GM18858 (cell line): ENCODE measurements around the gene IGFBP2.

Source experiments
- ATAC-seq: cut with Tn5 transposase; IDR thresholded peaks from one replicate; pipeline ENCODE4 v1.9.1; 2021; ENCODE audit not compliant: unreplicated experiment

Gene IGFBP2

DNA sequence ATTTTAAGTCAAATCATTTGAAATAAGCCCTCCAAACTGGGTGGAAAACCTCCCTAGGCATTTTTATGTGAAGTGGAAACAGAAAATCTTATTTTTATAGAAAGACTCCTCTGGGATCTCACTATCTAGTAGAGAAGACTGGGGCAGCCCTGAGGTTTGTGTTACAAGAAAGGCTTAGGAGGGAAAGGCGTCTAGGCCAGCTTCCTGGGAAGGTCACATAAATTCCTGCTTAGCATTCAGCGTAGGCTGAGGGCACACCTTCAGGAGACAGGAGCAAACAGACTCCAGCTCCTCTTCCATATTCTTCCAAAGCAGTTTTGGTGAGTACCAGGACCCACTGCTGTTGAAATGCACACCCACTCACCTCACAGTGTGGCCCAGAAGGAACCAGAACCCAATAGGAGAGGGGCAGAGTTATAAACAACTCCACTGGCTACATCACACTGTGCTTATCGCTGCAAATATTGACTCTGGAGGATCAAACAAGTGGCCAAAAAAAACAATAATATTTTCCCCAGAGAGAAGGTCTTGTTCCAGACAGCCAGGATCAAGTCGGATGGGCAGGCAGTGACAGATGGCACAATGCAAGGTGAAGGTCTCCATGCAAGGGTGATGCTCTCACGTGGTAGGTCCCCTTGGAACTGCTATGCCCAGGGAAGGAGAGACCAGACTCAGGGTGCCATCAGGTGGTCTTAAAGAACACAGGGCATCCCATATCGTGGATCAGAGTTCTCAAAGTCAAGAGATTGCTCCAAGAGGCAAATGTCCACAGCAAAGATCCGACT is 17.7 kb upstream of the IGFBP2 start:
- no peak for ATAC-seq

- ATAC-seq: no peak
These were observed 17.0 kb upstream of the IGFBP2 start for GRCh38 chr2:216616083-216616678.

GRCh38 chr2:216617159-216617815 is 15.9 kb upstream of the IGFBP2 start:
- no peak for ATAC-seq

DNA sequence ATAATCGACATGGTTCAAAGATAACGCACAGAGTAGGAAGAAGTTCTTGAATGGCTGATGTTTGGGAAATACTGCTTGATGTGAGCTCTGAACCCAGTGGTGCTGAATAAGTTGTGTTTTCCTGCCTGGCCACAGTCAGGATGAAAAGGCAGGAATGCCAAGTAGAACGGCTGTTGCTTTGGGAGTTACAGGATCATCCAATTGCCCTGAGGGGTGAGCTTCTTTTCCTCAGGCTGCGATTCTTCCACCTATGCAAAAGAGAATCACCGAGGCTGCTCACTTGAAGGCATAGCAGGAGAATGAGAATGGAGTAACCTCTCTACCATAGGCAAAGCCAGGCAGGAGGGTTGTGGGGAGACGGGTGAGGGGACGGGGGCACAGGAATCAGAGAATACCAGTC is 14.4 kb upstream of the IGFBP2 start:
- ATAC-seq: no peak

DNA sequence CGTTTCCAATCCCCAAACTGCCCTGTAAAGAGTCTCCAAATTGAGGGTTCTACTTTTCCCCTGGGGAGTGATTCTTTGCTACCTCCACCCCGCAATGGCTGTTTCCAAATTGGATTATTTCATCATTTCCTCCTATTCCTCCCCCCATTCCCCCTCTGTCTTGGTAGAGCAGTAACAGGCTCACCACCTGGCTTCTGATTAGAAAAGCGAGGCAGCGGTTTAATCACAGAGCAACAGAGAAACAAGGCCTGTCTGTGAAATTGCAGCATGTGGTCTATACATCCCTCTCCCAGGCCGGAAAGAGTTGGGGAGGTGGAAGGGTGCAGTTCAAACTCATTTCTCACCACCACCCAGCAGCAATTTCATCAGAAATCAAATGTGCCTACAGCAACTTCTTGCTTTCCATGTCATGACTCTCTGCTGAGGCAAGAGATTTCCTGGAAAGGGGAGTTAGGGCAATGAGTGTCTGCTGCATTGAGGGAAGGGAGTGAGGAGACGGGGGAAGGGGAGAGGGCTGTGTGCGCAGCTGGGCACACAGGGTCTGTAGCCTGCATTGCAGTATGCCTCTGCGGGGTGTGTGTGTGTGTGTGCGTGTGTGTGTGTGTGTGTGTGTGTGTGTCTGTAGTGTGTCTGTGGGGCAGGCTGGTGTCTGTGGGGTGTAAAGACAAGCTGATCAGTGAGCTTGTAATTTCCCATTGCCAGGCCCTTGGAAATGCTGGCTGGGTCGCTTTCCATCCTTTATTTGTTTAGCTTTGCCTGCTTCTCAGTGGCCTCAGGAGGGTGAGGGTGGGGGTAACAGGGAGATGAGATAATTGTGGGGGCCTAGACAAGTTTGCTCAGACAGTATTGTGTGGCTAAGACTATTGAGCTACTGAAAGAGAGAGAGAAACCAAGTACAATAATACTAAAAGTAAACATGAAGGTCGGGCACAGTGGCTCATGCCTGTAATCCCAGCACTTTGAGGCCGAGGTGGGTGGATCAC is 13.5 kb upstream of the IGFBP2 start:
- no peak for ATAC-seq

DNA sequence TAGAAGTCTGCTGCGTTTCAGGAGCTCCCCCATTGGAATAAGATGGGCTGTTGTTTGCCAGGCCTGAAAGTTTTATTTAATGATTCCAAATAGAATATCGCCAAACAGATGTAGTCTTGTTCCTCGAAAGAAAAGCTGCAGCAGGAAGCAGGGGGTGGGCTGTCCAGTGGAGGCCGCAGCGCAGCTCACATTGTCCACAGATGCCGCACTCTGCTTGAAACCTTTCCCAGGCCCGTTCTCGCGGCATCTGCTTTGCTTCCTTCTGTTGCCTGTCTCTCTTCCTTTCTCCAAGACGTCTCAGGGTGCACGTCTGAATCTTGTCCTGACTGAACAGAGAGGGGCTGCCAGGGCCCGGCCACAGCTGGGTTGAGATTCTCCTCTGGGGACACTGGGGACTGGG is 12.4 kb upstream of the IGFBP2 start:
- no peak for ATAC-seq

DNA sequence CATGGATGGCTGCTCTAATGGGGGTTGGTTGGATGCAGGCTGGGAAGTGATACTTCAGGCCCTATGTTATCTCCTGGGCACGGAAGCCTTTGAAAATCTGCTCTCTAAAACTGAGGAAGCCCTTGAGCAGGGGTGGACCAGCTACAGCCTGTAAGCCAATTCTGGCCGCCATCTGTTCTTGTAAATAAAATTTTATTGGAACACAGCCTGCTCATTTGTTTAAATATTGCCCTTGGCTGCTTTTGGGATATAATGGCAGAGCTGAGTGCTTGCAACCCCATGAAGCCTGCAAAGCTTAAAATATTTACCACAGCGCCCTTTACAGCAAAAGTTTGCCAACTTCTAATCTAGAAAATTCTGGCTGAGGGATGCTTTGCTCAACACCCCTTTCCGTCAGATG is 11.9 kb upstream of the IGFBP2 start:
- no peak for ATAC-seq

DNA sequence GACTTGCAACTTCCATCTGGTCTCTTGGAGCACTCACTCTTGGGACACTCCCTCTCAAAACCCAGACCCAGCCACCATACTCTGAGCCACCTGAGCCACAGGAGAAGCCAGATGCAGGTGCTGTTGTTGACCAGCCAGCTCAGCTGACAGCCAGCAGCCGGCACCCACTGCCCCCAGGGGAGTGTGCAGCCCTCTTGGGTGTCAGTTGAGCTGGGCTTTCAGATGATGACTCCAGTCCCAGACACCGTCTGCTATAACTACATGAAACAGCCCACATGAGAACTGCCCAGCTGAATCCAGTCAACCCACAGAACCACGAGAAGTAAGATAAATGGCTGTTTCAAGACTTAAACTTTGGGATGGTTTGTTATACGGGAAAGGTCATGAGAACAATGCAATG is 10.7 kb upstream of the IGFBP2 start:
- no peak for ATAC-seq

GRCh38 chr2:216624251-216624650 is 9.0 kb upstream of the IGFBP2 start:
- ATAC-seq: no peak

GRCh38 chr2:216626168-216626874 is 6.9 kb upstream of the IGFBP2 start:
- no peak for ATAC-seq

GRCh38 chr2:216626875-216627245 is 6.4 kb upstream of the IGFBP2 start:
- ATAC-seq: no peak

DNA sequence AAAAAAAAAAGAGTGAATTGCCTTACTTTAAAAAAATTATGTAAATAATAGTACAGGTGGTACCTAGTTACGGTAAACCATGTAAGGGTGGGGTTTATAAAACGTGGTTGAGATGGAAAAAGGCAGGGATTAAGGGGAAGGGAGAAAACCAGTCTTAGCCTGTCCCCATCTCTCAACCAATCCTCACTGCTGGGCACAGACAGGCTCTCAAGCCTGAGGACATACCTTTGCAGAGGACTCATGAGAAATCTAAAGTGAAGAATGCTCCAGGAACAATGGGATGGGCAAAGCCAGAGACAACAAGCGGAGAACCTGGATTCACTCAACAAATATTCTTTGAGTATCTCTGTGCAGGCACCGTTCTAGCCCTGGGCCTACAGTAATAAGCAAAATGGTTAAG is 3.4 kb upstream of the IGFBP2 start:
- no peak for ATAC-seq

DNA sequence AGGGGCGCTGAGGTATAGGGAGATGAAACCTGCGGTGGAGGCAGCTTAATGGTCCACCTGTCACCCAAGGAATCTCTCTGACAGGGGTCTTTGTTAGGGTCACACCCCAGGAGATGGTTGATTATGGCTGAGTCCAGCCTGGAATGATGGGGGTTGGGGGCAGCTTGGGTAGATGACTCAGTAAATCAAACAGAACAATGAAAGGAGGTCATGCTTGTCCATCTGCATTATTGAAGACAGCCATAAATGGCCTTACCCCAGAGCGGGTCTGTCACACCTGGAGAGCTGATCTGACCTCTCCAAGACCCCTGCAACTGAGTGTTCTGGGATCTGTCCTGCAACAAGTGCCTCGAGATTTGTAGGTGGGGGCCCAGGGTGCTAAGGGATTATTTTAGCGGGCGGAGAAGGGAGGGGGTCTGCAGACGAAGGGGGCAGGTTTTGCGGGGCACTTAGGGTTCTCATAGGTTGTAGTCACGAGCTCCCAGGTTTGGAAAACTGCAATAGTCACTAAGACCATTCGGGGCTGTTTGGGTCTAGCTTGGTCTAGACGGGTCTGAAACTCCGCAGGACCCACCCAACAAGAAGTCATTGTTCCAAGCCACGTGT is 771 bp upstream of the IGFBP2 start:
- no peak for ATAC-seq

DNA sequence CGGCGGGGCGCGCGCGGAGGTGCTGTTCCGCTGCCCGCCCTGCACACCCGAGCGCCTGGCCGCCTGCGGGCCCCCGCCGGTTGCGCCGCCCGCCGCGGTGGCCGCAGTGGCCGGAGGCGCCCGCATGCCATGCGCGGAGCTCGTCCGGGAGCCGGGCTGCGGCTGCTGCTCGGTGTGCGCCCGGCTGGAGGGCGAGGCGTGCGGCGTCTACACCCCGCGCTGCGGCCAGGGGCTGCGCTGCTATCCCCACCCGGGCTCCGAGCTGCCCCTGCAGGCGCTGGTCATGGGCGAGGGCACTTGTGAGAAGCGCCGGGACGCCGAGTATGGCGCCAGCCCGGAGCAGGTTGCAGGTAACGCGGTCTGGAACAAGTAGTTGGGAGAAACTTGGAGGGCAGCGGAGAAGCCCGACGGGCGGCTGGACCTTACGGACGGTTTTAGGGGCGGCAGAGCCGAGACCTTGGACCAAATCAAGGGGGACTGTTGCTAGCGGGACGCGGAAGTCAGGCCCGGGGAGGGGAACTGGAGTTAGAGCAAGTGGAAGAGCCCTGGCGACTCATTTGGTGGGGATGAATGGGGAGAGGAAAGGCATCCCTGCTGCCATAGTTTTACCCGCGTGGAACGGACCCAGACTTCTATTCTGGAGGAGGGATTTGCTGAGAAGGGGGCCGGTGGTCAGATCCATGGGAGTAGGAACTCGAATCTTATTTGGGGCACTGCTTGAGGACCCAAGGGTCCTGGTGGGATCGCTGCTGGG is 573 bp downstream of the IGFBP2 start:
- no peak for ATAC-seq

DNA sequence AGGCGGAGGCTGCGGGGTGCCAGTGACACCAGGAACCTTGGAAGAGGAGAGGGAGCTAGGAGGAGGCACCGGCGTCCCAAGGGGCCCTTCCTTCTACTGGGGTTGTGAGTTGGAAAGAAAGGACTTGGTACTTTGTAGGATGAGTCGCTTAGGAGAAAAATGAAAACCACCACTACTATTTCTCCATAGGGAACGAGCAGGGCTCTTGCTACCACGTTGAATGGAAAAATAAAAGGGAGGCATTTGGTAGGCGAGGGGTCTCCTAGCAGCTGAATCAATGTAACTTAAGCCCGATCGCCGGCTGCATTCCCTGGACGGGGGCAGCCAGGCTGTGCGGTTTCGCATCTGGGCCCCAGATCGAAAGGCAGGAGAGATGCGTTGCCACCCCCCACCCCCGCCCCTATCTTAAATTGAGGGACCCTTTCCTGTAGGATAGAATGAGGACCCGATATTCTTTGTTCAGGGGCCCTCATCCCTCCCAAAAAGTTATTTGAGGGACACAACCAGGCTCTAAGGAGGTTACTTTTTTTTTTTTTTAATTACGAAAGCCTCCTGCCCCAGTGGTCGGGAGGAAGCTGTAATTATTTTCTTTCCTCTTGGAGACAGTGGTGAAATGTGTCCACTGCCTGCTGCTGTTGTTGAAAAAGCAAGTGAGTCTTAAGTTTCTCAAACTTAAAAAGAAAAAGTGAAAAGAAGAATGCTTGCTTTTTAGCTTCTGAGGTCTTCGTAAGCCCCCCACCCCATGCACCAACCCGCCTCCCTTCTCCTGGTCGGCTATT is 1.3 kb downstream of the IGFBP2 start:
- no peak for ATAC-seq

- ATAC-seq: no peak
These were observed 2.0 kb downstream of the IGFBP2 start for GRCh38 chr2:216635171-216635570.

DNA sequence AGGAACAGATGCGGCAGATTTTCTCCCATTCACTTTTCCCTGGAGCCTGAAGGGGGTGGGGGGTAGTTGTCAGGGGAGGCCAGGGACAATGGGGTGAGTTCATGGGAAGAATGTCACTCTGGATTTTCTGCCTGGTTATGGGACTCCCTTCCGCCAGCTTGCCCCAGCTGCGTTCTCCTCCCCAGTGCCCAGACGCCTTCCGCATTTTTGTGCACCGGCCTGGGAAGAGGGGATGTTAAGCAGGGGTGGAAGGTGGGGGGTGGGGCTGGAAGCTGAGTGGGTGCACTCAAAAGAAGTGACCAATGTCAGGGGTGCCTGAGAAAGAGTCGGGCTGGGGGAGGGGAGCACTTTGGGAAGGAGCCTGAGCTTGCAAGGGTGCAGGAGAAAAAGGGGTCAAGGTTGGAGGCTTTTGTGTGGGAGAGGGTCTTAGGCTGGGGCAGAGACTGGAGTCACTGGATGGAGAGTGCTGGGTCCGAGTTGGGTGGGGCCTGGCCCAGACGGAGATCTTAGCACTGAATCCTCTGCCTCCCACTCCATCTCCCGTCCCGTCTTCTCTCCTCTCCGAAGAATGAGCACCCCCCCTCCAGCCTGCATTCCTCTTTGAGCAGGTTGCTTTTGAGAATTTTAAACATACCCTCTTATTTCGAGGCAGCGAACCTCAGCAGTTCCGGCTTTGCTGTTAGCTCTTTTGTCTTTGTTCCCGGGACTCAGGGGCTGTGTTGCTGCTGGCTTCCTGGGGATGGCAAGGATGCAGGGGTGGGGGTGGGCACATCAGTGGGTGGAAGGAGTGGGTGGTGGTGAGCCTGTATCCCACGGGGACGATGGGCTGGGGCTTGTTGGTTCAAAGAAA is 2.7 kb downstream of the IGFBP2 start:
- no peak for ATAC-seq
